ENCODE results near the gene MRPS18C. TPM values are rescaled to one million over a fixed set of nuclear protein-coding genes. Genes with fewer than 3 reads are reported as not detected.
"Not testable (repeated sequence)": the region's sequence is repeated elsewhere in the genome, so short reads cannot be mapped to it uniquely, and the experiment has no call there.

Gene MRPS18C
- total RNA-seq, 1 experiment from 2014 or later, result 23.7 TPM

- DNase-seq (ENCODE audit: low read depth), result not testable (repeated sequence)
These were observed 40.4 kb downstream of the MRPS18C start for GRCh38 chr4:83496085-83496917.

- no peak for DNase-seq (ENCODE audit: low read depth)
These were observed 42.3 kb downstream of the MRPS18C start for GRCh38 chr4:83498187-83498586.

GRCh38 chr4:83501671-83502070, 45.8 kb downstream of the MRPS18C start:
- DNase-seq (ENCODE audit: low read depth), result not testable (repeated sequence)

GRCh38 chr4:83503974-83504373, 48.1 kb downstream of the MRPS18C start:
- no peak for DNase-seq (ENCODE audit: low read depth)

- DNase-seq (ENCODE audit: low read depth), result no peak
These were observed 48.6 kb downstream of the MRPS18C start for GRCh38 chr4:83504503-83504902.

GRCh38 chr4:83504996-83505395, 49.1 kb downstream of the MRPS18C start:
- DNase-seq (ENCODE audit: low read depth), result no peak

- DNase-seq (ENCODE audit: low read depth), result peak; percentile 59
These were observed 53.3 kb downstream of the MRPS18C start for GRCh38 chr4:83509156-83509585.

- no peak for DNase-seq (ENCODE audit: low read depth)
These were observed 54.6 kb downstream of the MRPS18C start for GRCh38 chr4:83510442-83510841.

Other genes with a start within 250 kb of the MRPS18C start
- 25.5 and 29.8 TPM in 2 replicates for gene COQ2, start 171.3 kb upstream of the MRPS18C start, total RNA-seq (2014; rRNA removed)
- gene HPSE, start 121.2 kb upstream of the MRPS18C start, total RNA-seq (2014; rRNA removed), result 2.1 and 2.2 TPM in 2 replicates
- gene HELQ, start 235 bp upstream of the MRPS18C start, total RNA-seq (2014; rRNA removed), result 9.4 and 14.5 TPM in 2 replicates
- gene ABRAXAS1, start 29.0 kb downstream of the MRPS18C start, total RNA-seq (2014; rRNA removed), result 9.0 and 14.2 TPM in 2 replicates
- gene GPAT3, start 80.0 kb downstream of the MRPS18C start, total RNA-seq (2014; rRNA removed), result 1.5 and 2.3 TPM in 2 replicates